Lower leg skin (tissue), 3 donors: ENCODE measurements around the gene ZP1.

ENCODE experiments used
- CTCF ChIP-seq, 3 donors: fragments of 450-650 bp; IDR thresholded peaks; one replicate each; pipeline ENCODE4 v1.5.1; 2016; ENCODE audit warnings: antibody characterized with exemption in 3 of 3, mild to moderate bottlenecking in 3 of 3, moderate library complexity in 2 of 3
- POLR2A ChIP-seq, 2 donors: fragments of 450-650 bp; IDR thresholded peaks; one replicate each; pipeline ENCODE4 v1.6.1; 2016 to 2017; ENCODE audit warnings: antibody characterized with exemption in 2 of 2, mild to moderate bottlenecking in 1 of 2, moderate library complexity in 1 of 2

GRCh38 chr11:60910711-60911380 lies 43.5 kb downstream of the ZP1 start:
- no peak for TF ChIP-seq POLR2A (IDR thresholded peaks at IDR 0.05)
- no peak for TF ChIP-seq CTCF (IDR thresholded peaks at IDR 0.05)
